ENCODE measurements around the gene TEX29.
A peak's percentile ranks its signal among the peaks of the same experiment; 100 is the strongest.

The TEX29 gene

DNA sequence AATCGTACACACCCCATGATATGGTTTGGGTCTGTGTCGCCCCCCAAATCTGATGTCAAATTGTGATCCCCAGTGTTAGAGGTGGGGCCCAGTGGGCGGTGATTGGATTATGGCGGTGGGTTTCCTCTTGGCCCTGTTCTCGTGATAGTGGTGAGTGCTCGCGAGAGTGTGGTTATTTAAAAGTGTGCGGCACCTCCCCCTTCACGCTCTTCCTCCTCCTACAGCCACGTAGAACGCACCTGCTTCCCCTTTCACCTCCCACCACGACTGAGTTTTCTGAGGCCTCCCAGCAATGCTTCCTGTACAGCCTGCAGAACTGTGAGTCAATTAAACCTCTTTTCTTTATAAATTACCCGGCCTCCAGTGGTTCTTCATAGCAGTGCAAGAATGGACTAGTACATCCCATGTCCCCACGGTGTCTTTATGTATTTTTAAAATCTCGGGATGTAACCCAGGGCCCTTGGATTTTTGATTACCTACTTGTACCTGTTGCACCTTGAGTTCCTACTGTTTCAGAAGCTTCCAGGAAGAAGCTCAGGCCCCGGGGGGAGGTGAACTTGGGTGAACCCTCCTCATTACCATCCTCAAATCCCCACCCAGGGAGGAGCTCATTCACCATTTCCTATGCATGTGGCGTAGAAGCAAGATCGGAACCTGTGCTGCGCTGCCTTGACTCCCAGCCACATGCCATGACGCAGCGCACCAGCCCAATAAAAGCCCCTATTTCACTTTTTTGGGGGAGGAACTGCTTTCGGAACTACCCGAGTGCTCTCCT, 52.4 kb downstream of the TEX29 start:
- DNase-seq, result no peak

DNA sequence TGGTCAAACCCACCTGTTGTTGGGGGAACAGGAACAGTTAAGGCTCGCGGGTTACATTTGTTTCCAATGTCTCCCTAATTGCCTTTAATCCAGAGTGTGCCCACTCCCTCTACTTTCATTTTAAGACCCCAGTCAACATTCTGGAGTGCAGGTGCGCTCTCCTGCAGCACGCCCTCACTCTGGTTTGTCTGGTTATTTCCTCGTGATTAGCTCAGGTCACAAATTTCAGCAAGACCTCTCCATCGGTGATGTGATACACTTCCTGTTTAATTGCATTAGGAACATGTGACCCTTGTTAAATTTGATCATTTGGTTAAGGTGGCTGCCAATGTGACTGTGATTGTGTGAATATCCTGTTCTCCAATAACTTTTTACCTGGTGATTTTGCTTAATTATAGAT, 53.0 kb downstream of the TEX29 start:
- no peak for DNase-seq

DNA sequence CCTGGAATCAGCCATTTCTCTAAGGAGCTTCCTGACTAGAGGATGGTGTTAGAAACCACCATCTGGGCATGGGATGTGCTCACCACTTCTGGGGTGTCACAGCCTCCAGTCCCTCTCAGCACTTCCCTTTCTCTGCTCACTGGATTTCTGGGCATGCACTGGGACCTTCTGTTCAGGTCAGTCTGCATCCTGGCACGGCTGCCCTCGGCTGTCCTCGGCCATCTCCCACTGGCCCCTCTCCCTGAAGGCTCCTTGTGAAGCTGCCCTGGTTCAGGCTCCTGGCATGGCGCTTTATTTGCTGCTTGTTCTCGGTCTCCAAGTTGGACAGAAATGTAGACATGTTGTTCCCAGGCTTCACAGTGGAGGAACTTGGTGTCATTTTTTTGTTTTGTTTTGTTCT, 60.0 kb downstream of the TEX29 start:
- DNase-seq, result no peak

DNA sequence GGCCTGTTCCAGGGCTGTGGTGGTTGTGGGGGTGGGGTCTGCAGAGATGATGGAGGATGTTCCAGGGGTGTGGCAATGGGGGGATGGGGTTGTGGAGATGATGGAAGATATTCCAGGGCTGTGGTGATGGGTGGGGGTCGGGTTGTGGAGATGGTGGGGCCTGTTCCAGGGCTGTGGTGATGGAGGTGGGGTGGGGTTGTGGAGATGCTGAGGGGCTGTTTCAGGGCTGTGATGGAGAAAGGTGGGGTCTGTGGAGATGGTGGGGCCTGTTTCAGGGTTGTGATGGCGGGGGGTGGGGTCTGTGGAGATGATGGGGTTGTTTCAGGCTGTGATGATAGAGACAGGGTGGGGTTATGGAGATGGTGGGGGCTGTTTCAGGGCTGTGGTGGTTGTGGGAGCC, 62.0 kb downstream of the TEX29 start:
- DNase-seq, result no peak

DNA sequence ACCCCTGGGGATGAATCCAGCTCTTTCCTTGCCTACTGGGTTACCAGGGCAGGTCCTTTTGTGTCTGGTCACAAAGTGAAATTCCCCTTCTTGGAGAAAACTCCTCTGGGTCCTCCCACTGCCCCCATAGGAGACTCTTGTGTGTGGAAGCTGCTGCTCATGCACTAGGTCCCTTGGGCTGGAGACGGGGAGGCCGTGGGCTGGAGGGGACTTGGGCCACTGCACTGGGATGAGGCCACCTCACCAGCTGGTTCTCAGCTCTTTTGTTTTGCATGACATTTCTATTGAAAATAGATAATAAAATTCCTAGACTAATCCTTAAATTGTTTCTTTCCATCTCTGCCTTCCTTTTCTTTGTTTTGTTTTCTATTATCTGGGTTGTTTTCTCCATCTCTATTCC, 62.4 kb downstream of the TEX29 start:
- DNase-seq, result no peak

DNA sequence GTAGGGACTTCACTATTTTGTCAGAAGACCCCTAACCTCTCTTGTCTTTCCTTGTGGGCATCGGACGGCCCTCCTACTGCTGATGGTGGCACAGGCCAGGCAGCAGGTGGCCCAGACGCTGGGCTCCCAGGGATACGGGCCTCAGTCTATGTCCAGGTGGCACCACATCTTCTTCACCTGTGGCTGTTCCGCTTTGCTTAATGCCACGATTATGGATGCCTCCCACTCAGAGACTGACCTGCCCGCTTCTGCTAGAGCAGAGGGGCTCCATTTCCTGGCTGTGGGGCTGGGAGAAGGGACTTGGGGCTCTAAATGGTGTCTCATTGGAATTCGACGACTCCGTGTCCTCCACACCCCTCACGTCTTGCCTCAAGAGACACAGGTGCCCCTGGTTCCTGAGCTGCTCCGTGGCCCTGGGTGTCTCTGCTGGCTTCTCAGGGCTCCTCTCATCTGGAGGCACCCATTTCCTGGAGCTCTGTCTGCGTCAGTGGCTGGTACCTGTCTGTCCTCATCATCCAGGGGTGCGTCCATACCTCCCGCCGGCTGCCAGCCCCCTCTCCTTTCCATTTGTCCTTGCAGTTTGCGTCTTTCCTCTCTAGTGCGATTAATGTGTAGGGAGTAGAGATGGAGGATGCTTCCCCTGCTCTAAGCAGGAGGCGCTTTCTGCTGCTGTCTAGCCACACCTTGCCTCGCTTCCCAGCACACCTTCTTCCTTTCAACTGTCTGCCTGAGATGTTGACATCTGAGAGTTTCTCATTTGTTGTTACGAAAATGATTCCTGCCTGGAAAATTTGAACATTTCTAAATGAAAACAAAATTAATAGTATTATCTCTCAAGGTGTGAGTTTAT, 63.4 kb downstream of the TEX29 start:
- DNase-seq, result peak; percentile 72

DNA sequence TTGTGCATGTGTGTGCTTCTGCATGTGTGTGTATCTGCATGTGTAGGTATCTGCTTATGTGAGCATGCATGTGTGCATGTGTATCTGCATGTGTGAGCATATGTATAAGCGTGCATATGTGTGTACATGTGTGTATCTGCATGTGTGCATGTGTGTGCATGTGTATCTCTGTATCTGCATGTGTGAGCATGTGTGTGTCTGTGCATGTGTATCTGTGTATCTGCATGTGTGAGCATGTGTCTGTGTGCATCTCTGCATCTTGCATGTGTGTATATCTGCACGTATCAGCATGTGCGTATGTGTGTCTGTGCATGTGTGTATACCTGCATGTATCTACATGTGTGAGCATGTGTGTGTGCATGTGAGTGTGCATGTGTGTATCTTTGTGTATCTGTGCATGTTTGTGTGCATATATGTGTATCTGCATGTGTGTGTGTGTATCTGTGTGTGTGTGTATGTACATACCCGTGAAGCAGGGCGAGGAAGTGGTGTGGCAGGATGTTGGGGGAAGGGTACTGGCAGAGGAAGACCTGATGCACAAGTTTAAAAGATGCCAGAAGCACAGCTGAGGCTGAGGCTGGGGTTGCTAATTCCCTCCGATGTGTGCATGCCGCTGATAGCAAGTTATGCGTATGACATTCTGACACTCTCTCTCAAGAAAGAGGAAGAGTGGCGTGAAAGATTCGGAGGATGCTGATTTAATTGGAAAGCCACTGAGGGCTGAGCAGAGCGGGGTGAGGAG, 64.2 kb downstream of the TEX29 start:
- DNase-seq, result no peak

DNA sequence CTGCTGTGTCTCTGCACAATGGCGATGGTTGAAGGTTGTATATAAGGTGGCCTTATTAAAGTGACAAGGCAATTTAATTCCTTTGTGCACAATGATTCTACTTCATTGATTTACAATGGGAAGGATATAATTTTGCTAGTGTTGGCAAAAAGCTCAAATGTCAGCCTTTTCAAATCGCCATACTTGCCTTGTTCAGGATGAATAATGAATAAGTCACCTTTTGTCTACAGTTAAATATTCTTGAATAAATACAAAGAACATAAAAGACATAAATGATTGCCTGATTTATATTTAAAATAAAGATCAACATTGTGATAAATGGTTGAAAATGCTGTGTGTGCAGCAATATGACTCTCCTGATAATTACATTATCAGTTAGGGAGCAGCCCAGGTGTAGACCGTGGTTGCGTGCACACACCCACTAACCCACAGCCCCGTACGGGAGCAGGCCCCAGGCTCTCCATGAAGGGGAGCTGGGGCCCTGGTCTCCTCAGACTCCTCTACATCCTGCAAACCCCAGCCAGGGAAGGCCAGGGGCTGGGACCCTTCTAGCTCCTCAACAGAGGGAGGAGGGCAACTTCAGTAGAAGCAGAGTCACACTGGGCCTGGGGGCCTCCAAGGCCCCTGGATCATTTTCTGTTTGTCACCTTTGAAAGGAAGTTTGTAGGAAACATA, 64.9 kb downstream of the TEX29 start:
- peak; percentile 98 for DNase-seq

DNA sequence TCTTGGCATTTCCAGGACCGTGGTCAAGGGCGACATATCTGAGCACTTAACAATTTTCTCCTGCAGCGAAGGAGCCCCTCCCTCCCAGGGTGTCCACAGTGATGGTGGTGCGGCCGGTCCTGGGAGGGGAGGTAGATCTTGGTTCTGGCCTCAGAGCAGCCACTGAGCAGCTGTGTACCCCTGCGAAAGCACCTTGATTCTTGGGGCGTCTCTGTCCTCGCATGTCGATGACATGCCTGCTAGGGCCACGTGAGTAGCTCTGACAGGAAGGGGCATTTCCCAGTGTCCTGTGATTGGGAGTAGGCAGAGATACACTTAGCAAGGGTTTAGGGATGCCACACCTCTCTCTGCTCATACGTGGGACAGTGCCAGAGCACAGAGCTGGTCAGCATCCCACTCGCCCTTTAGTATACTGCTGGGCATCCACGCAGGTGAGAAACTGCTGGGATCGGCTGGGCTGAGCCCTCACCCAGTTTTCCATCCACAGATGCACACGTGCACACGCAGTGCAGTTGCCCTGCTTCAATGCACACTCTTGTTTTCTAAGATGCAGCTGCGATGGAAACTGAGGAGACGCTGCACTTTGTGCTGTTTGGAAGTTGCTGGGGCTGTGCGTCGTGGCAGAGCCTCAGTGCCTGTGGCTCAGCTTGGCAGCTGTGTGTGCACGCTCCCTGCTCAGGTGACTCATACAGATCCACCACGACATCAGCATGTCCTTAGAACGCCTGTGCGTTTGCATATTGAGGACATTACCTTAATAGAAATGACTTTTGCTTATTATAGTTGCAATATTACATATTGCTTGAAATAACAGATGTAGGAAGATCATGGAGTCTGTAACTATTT, 66.8 kb downstream of the TEX29 start:
- no peak for DNase-seq

DNA sequence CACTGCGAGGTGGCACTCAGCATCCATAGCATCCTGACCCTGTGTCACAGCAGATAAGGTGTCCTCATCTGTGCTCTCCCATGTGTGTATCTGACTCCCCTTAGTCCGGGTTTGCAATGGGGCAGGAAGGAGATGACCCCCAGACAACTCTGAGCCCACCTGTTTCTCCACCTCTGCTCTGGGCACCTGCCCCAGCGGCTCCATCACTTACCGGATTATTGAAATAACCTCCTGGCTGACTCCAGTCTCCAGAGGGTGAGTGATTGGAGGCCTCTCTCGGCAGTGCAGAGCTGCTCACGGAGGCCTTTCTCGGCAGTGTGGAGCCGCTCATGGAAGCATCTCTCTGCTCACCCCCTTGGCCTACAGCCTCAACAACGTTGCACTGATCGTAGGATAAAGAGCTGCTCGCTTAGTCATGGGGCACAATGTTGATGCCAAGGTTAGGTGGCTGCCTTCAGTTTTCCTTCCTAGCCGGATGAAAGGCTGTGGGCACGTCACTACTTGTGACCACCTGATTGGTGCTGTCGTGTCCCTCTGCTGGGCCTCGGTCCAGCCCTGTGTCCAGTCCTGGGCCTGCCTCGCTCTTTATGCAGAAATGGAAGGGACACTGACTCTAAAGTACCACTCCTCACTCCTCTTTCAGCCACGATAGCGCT, 67.6 kb downstream of the TEX29 start:
- no peak for DNase-seq

DNA sequence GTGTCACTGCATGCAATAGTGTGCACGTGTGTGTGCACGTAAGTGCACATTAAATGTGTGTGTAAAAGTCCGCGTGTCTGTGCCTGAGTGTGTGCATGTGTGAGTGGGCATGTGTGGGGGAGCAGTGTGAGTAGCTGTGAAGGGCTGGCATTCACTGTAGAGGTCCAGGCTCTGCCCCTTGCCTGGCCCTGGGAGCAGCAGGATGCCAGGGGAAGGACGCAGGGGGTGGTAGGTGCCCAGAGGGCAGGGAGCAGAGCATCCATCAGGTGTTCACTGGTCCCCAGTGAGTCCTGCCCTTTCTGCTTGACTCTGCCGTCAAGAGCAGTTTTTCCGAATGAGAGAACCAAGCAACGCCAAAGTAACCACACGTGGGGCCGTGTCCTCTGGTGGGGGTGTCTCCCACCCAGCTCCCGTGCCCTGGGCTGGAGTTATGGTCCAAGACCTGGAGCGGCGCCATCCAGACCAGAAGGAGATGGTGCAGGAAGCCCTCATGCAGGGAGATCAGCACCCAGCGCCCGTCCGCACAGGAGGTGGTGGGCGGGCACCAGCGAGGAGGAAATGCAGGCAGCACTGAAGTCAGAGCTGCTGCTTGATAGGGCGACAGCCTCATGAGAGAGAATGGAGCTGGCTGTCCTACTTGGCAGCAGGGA, 68.5 kb downstream of the TEX29 start:
- peak; percentile 39 for DNase-seq

DNA sequence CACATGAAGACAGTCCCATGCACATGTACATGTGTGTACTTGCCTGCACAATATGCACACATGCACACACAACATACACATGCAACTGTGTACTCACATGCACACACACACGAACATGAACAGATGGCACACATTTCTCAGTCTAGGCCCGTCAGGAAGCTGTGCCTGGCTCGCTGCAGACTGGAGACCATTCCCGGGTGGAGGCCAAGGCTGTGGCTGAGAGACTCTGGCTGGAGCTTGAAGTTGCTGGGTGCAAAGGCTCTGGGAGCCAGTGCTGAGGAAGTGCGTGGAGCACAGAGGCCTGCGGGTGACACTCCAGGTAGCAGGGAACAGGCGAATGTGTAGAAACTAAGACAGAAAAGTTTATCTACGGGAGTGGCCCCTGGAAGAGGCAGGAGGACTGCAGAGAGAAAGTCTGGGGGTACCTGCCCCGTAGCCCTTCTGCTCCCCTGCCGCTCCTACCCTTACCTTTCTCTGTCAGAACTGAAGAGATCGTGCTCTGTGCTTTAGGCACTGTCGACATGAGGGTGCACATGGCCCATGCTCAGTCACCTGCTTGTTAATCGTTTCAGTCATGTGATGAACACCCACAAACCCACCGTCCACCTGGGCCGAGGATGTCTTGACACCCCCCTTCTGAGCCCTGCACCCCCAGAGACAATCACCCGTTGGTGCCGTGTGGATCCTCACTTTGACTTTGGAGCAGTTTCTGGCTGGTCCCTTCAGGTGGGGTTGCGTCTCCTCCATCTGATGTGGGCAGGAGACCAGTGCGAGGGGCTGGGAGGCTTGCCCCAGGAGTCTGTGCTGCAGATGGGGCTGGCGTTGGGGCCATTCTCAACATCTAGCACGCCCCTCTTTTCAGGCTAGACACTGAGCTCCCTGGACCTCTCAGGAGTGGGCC, 69.4 kb downstream of the TEX29 start:
- no peak for DNase-seq

DNA sequence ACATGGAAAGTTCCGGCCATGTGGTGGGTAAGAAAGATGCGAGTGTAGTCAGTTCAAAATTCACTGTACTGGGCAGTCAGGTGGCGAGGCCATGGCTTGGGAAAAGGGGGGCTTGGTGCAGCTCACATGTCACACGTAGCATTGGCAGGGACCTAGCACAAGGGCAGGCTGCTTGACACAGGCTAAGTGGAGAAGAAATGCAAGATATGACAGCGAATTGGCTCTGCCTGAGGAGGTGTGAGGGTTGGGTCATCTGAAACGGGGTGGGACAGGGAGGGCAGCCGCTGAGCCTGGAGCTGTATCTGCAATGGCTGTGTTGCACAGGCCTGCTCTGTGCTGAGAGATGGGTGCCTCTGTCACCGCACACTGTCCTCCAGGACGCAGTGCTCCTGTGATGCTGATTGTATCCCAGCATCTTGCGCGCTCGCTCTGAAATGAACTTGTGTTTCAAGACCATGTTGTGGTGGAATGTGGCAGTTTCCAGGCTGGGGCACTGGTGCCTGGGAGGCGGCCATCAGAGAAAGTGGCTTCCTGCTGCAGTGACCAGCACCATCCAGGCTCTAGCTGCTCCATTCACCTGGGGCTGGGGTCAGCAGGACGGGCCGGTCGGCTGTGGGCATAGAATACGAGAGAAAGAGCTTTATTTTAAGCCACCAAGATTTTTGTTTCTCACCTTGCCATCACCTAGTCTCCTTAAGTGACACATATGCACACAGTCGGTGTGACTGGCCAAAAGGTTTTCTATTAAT, 70.3 kb downstream of the TEX29 start:
- no peak for DNase-seq

DNA sequence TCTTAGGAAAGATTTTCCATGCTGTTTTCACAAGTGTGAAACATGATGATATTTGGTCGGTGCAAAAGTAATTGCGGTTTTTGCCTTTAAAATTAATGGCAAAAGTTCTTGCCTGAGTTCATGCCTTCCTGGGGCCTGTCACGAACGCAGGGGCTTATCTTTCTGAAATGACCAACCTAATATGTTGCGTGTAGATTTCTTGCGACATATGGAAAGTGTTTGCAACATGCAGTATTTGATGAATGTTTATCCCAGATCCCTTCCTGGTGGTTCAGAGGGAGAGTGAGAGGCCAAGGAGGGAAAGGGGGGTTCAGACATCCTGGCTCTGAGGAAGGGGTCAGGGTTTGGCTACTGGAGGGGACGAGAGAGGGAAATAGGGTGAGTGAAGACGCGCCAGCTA, 72.0 kb downstream of the TEX29 start:
- no peak for DNase-seq

DNA sequence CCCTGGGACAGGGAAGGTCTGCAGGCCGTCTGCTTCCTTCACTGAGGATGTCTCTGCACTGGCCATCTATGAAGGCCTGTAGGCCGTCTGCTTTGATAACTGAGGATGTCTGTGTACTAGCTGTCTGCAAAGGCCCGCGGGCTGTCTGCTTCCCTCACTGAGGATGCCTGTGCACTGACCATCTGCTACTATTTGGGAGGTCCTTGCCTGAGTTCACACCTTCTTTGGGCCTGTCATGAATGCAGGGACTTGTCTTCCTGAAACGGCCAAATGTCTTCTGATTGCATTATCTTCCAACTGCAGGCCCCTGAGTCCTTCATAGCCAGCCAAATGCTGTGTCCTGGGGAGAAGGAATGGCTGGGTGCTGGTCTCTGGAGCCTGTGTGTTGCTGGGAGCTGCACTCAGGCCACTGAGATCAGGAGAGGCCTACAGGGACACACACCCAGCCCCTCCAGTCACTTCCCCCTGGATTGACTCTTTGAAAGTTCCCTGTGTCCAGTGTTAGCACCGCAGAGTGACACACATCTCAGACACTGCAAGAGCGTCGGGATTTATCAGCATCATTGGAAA, 72.9 kb downstream of the TEX29 start:
- no peak for DNase-seq
